OCI-LY1 (cell line): ENCODE results near the gene SEPTIN5.

Experiments used
- EZH2 ChIP-seq: fragments of 200-600 bp; sonication (generic), shearing (Covaris generic); IDR thresholded peaks from 2 replicates; pipeline ENCODE4 v1.8.0; 2017; ENCODE audit warnings: borderline replicate concordance, mixed run types, mild to moderate bottlenecking, antibody characterized with exemption, low read length, moderate library complexity, mixed read lengths
- TF ChIP-seq, protein P1 (sequence below): fragments of 200-600 bp; sonication (generic), shearing (Covaris generic); IDR thresholded peaks from 2 replicates; pipeline ENCODE4 v1.5.1; 2017; ENCODE audit warnings: mild to moderate bottlenecking, antibody characterized with exemption, low read length, moderate library complexity, mixed read lengths

DNA sequence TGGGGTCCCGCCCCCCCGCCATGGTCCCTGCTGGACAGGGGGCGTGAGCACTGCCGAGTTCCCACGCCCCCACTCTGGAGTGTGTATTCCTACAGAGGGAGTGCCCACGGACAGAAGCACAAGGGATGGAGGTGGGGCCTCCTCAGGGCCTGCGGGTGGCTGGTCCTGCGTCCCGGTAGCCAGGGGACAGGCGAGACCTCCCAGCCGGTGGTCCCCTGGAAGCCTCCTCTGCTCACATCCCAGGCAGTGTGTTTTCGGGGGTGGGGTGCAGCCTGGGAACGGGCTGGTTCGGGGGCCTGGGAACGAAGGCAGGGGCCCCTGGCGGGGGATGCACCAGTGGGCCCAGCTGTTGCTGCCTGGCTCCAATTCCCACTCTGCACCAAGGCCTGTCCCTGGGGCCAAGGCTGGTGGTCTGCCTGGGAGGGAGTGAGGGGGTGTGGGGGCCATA lies 25.2 kb downstream of the SEPTIN5 start:
- TF ChIP-seq, protein P1, sequence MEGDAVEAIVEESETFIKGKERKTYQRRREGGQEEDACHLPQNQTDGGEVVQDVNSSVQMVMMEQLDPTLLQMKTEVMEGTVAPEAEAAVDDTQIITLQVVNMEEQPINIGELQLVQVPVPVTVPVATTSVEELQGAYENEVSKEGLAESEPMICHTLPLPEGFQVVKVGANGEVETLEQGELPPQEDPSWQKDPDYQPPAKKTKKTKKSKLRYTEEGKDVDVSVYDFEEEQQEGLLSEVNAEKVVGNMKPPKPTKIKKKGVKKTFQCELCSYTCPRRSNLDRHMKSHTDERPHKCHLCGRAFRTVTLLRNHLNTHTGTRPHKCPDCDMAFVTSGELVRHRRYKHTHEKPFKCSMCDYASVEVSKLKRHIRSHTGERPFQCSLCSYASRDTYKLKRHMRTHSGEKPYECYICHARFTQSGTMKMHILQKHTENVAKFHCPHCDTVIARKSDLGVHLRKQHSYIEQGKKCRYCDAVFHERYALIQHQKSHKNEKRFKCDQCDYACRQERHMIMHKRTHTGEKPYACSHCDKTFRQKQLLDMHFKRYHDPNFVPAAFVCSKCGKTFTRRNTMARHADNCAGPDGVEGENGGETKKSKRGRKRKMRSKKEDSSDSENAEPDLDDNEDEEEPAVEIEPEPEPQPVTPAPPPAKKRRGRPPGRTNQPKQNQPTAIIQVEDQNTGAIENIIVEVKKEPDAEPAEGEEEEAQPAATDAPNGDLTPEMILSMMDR = no peak
- TF ChIP-seq EZH2 = no peak
